Activated CD8-positive, alpha-beta T cell treated with anti-CD3 and anti-CD28 coated beads for 36 hours (primary cell): ENCODE results near the gene TAPBP. TPM values are rescaled to one million over a fixed set of nuclear protein-coding genes. Genes with fewer than 3 reads are reported as not detected.

Source experiments
- ATAC-seq: fragments of 200-7000 bp; cut with Tn5 transposase; one replicate; pipeline ENCODE4 v1.10.0; 2021; ENCODE audit warnings: mild to moderate bottlenecking, moderate library complexity
- CTCF ChIA-PET: fragments of 350-600 bp; sonication (Branson Sonifier 250); formaldehyde crosslinking; loops from one replicate; lab custom pipeline; 2021; ENCODE audit warnings: antibody characterized with exemption; lab: Charles Lee
- POLR2A ChIA-PET: fragments of 350-600 bp; sonication (Branson Sonifier 250); formaldehyde crosslinking; loops from one replicate; lab custom pipeline; 2021; ENCODE audit warnings: antibody characterized with exemption; lab: Charles Lee
- DNase-seq: peaks from one replicate; pipeline ENCODE4 v3.0.0-alpha.2; 2020
- H3K27ac Mint-ChIP-seq: one replicate; pipeline ENCODE4 v1.8.0; 2021; ENCODE audit warnings: mild to moderate bottlenecking, mixed read lengths
- H3K27me3 Mint-ChIP-seq: one replicate; pipeline ENCODE4 v1.8.0; 2021; ENCODE audit warnings: mixed read lengths
- H3K36me3 Mint-ChIP-seq: one replicate; pipeline ENCODE4 v1.8.0; 2021; ENCODE audit warnings: low read depth, mixed read lengths
- H3K4me1 Mint-ChIP-seq: one replicate; pipeline ENCODE4 v1.8.0; 2021; ENCODE audit warnings: low read depth, mixed read lengths
- H3K4me3 Mint-ChIP-seq: one replicate; pipeline ENCODE4 v1.8.0; 2021; ENCODE audit warnings: mild to moderate bottlenecking, moderate library complexity, mixed read lengths
- H3K9me3 Mint-ChIP-seq: one replicate; pipeline ENCODE4 v1.8.0; 2021; ENCODE audit warnings: mixed read lengths
- CTCF ChIP-seq: fragments of 200-600 bp; IDR thresholded peaks from one replicate; pipeline ENCODE4 v1.8.0; 2022; ENCODE audit warnings: antibody characterized with exemption, mild to moderate bottlenecking
- intact Hi-C: fragments of 100-400 bp; cut with micrococcal nuclease; formaldehyde crosslinking; loops from one replicate; pipeline ENCODE4 v1.10.0; 2022
- total RNA-seq, 2 experiments: library from RNA; stranded (reverse); gene quantifications; one replicate each; pipeline ENCODE4 v1.2.3, GENCODE V29; 2021

Gene TAPBP
- total RNA-seq, 2 experiments from 2014 or later = 179 to 183 TPM

- Mint-ChIP-seq H3K4me1 (peaks cover 45% of the 10 kb centered on the region), H3K27ac (peak overlapping the region; percentile 65), H3K9me3 (no peaks in the 10 kb centered on the region), H3K27me3 (no peaks in the 10 kb centered on the region), H3K36me3 (peaks cover 52% of the 10 kb centered on the region), H3K4me3 (no peak overlapping the region)
- ATAC-seq (no peak), DNase-seq (no peak)
- ChIA-PET POLR2A (interaction anchor here (1.0 to 2.5 kb wide), 4 partner anchors 8 to 33 kb away, joined by 3 to 15 read pairs (median 6); partner anchors contain the start of genes RPS18 and VPS52), CTCF (no interaction called here)
- intact Hi-C loops = no loop called here
- TF ChIP-seq CTCF = no peak
Measured at GRCh38 chr6:33305052-33305451, 8.8 kb downstream of the TAPBP start.

- Mint-ChIP-seq H3K36me3 (peaks cover 60% of the 10 kb centered on the region), H3K9me3 (no peaks in the 10 kb centered on the region), H3K27ac (no peak overlapping the region), H3K4me3 (no peak overlapping the region), H3K4me1 (peaks cover 53% of the 10 kb centered on the region), H3K27me3 (no peaks in the 10 kb centered on the region)
- DNase-seq (no peak), ATAC-seq (no peak)
- TF ChIP-seq CTCF = no peak
- POLR2A ChIA-PET = interaction anchor here (0.6 to 2.5 kb wide), 4 partner anchors 9 to 390 kb away, joined by 3 to 15 read pairs (median 6); partner anchors contain the start of genes RPS18 and VPS52
- CTCF ChIA-PET = no interaction called here
- intact Hi-C loops = no loop called here
Measured at GRCh38 chr6:33304216-33304615, 9.7 kb downstream of the TAPBP start.

GRCh38 chr6:33301877-33302276 lies 12.0 kb downstream of the TAPBP start:
- CTCF ChIA-PET = interaction anchor here (1.7 to 2.7 kb wide), 2 partner anchors 10 to 24 kb away, joined by 8 to 18 read pairs; partner anchors contain the start of gene B3GALT4
- peak overlapping the region; percentile 23 for H3K27ac Mint-ChIP-seq

DNA sequence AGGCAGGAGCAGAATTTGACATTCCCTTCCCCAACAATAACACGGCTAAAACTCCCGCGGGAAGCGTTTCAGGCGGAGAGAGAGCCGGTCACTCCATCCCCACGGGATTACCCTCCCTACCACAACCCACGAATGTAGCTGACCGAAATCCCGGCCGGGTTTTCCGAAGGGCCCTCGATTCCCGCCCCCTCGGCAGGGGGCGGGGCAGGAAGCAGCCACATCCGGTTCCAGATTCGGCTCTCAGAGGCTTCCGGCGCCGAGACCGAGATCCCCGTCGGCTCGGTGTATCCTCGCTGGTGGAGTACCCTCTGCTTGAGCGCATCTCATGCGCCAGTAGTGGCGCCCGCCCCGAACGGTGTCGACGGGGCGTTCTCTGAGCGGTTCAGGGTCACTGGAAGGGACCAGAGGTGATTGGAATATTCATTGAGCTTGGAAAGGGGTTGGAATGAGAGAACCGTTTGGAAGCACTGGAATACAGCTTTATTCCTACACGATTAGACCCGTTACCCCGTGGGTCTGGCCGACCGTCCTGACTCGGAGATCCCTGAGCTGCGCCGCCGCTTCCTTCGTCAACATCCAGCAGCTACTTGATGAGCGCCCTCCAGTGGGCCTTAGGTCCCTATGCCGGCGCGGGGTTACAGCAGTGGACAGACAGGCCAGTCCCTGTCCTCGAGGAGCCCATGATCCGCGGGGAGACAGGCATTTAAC lies 14.5 kb downstream of the TAPBP start:
- ChIA-PET CTCF (interaction anchor here (0.9 to 1.8 kb wide), 13 partner anchors 9 to 175 kb away, joined by 3 to 13 read pairs (median 4); partner anchors contain the start of genes B3GALT4, PFDN6, TAPBP and WDR46), POLR2A (interaction anchor here (0.7 to 13.9 kb wide), 15 partner anchors 11 to 155 kb away, joined by 3 to 261 read pairs (median 5); partner anchors contain the start of genes B3GALT4, HSD17B8, KIFC1 and PFDN6)
- ATAC-seq = peak; percentile 86
- intact Hi-C loops = no loop called here
- Mint-ChIP-seq H3K36me3 (peaks cover 34% of the 10 kb centered on the region), H3K4me3 (peak overlapping the region; percentile 97), H3K27me3 (no peaks in the 10 kb centered on the region), H3K27ac (peak overlapping the region; percentile 99), H3K9me3 (no peaks in the 10 kb centered on the region), H3K4me1 (peaks cover 33% of the 10 kb centered on the region)
- DNase-seq = peak; percentile 96
- TF ChIP-seq CTCF = peak; percentile 74

More at GRCh38 chr6:33301877-33302276, 12.0 kb downstream of the TAPBP start:
- TF ChIP-seq CTCF = no peak
- intact Hi-C loops = no loop called here
- Mint-ChIP-seq H3K4me1 (peaks cover 48% of the 10 kb centered on the region), H3K4me3 (no peak overlapping the region), H3K9me3 (no peaks in the 10 kb centered on the region), H3K27me3 (no peaks in the 10 kb centered on the region), H3K36me3 (peaks cover 48% of the 10 kb centered on the region)
- POLR2A ChIA-PET = interaction anchor here (0.7 to 7.2 kb wide), 5 partner anchors 8 to 25 kb away, joined by 3 to 102 read pairs (median 5); partner anchors contain the start of genes B3GALT4, PFDN6, TAPBP and WDR46
- DNase-seq (no peak), ATAC-seq (no peak)
